Measurements from ENCODE around the gene RAF1. TPM values are rescaled to one million over a fixed set of nuclear protein-coding genes. Genes with fewer than 3 reads are reported as not detected.

RAF1 gene
- total and polyA plus RNA-seq, 2 of the 8 experiments (the other 6 are each of a cell fraction or from before 2014, with no cell fraction given) = 103 to 118 TPM

DNA sequence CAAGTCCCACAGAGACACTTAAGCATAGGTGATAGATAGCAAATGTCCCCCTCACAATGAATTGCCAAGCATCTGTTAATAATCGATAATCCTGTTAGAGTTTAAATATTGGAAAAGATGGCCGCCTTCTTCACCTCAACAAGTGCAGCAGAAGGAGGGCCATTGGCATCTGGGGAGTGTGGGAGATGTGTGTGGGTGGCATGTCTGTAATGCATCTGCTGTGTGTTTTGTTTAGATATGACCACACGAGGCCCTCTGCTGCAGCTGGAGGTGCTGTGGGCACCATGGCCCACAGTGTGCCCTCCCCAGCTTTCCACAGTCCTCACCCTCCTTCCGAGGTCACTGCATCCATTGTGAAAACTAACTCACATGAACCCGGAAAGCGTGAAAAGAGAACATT, 94.1 kb downstream of the RAF1 start:
- Histone ChIP-seq H4K91ac (replicated peaks; ENCODE audit: insufficient read length, low read length) (no peak overlapping the region), H3K4ac (replicated peaks; ENCODE audit: insufficient read length, low read depth, low read length) (no peak overlapping the region), H2AFZ (ENCODE audit: low read length) (no peak overlapping the region), H2BK5ac (ENCODE audit: low read depth, low read length) (no peak overlapping the region), H3K23me2 (ENCODE audit: low read depth, low read length) (no peaks in the 10 kb centered on the region), H3K23ac (ENCODE audit: insufficient read length) (no peak overlapping the region), H3K4me3 (ENCODE audit: extremely low read depth in 1 of 4, insufficient read depth in 2 of 4, low read depth in 3 of 4, low read length in 4 of 4) (no peak overlapping the region), H3K56ac (replicated peaks; ENCODE audit: insufficient read length, low read depth, low read length) (no peak overlapping the region), H2BK12ac (ENCODE audit: low read depth, low read length) (no peak overlapping the region), H3K9ac (replicated peaks in 1 of 4; ENCODE audit: extremely low read depth in 1 of 4, low read depth in 3 of 4, low read length in 3 of 4) (no peak overlapping the region), H3K36me3 (ENCODE audit: control insufficient read depth in 2 of 4, insufficient read depth in 4 of 4, low read length in 3 of 4) (peaks cover 13 to 46% (median 40%) of the 10 kb centered on the region in 4 experiments; a peak in 7 of 8 replicates), H3K27me3 (replicated peaks in 1 of 4; ENCODE audit: control insufficient read depth in 3 of 4, extremely low read depth in 1 of 4, insufficient read depth in 3 of 4, low read length in 3 of 4) (no peaks in the 10 kb centered on the region), H3K79me1 (ENCODE audit: low read depth, low read length) (peaks cover 6% of the 10 kb centered on the region), H2AK5ac (ENCODE audit: low read depth, low read length) (no peak overlapping the region), H2BK120ac (replicated peaks; ENCODE audit: low read depth, low read length) (no peak overlapping the region), H4K8ac (ENCODE audit: extremely low read depth, insufficient read depth, low read length) (no peak overlapping the region), H4K5ac (ENCODE audit: insufficient read length, low read depth, low read length) (no peak overlapping the region), H3K14ac (ENCODE audit: insufficient read length) (no peak overlapping the region), H4K20me1 (replicated peaks in 1 of 2; ENCODE audit: control insufficient read depth in 1 of 2, insufficient read depth in 2 of 2, low read length in 2 of 2) (peaks cover 4 to 9% of the 10 kb centered on the region in 2 experiments), H2BK15ac (ENCODE audit: low read length) (no peak overlapping the region), H3K9me3 (ENCODE audit: insufficient read depth in 2 of 2, low read depth in 1 of 2, low read length in 1 of 2) (no peaks in the 10 kb centered on the region), H3K4me1 (replicated peaks in 1 of 4; ENCODE audit: control insufficient read depth in 3 of 4, insufficient read depth in 4 of 4, low read length in 3 of 4) (no peaks in the 10 kb centered on the region; a peak in 1 of 7 replicates), H3K18ac (ENCODE audit: extremely low read depth, low read length) (no peak overlapping the region), H3K27ac (ENCODE audit: low read depth, low read length) (no peak overlapping the region), H3K4me2 (ENCODE audit: insufficient read depth in 1 of 2, low read depth in 2 of 2, low read length in 2 of 2) (no peak overlapping the region), H3K79me2 (ENCODE audit: control insufficient read depth in 1 of 2, insufficient read depth in 2 of 2, low read length in 2 of 2) (peaks cover 0 to 37% of the 10 kb centered on the region in 2 experiments; a peak in 2 of 4 replicates), H2BK20ac (ENCODE audit: low read length) (no peak overlapping the region)
- FAIRE-seq (no peak), DNase-seq (ENCODE audit: low read depth in 1 of 2, low spot score in 2 of 2) (no peak)
- CTCF ChIA-PET (ENCODE audit: partially characterized antibody) = interaction anchor here (0.7 to 1.0 kb wide), 2 partner anchors 9 to 44 kb away, joined by 3 to 4 read pairs; no protein-coding TSS in a partner anchor
- 89% methylated on average over 6 of the region's 6 CpGs; no CpG with 5 or more reads in 1 of the 2 experiments for WGBS, 2 experiments (ENCODE audit: extremely low coverage in 1 of 2, insufficient coverage in 1 of 2, insufficient read length in 1 of 2, insufficient replicate concordance in 2 of 2, low coverage in 1 of 2, low lambda C conversion rate in 2 of 2, missing lambda C conversion rate in 1 of 2)
- POLR2A ChIA-PET (ENCODE audit: partially characterized antibody) = no interaction called here
- TF ChIP-seq CHD2 (IDR thresholded peaks at IDR 0.05; ENCODE audit: low read length) (no peak), EP300 (IDR thresholded peaks at IDR 0.05; ENCODE audit: borderline replicate concordance in 1 of 2, low read depth in 2 of 2, low read length in 2 of 2) (no peak), RBBP5 (IDR thresholded peaks at IDR 0.05; ENCODE audit: borderline replicate concordance, low read depth, low read length) (no peak), JUN (IDR thresholded peaks at IDR 0.05; ENCODE audit: low read depth, low read length) (no peak), CREB1 (IDR thresholded peaks at IDR 0.05) (no peak), KDM1A (IDR thresholded peaks at IDR 0.05; ENCODE audit: borderline replicate concordance, low read length) (no peak), EZH2 (IDR thresholded peaks at IDR 0.05; ENCODE audit: low read depth, low read length, severe bottlenecking) (no peak)
